GM15510 (cell line): Measurements from ENCODE around the gene ATP10D.

ENCODE experiments used
- POLR2A ChIP-seq: IDR thresholded peaks from 3 replicates; pipeline ENCODE4 v1.6.1; 2011; ENCODE audit warnings: borderline replicate concordance; ENCODE audit not compliant: insufficient read length; ENCODE audit errors: extremely low read depth

Gene ATP10D

DNA sequence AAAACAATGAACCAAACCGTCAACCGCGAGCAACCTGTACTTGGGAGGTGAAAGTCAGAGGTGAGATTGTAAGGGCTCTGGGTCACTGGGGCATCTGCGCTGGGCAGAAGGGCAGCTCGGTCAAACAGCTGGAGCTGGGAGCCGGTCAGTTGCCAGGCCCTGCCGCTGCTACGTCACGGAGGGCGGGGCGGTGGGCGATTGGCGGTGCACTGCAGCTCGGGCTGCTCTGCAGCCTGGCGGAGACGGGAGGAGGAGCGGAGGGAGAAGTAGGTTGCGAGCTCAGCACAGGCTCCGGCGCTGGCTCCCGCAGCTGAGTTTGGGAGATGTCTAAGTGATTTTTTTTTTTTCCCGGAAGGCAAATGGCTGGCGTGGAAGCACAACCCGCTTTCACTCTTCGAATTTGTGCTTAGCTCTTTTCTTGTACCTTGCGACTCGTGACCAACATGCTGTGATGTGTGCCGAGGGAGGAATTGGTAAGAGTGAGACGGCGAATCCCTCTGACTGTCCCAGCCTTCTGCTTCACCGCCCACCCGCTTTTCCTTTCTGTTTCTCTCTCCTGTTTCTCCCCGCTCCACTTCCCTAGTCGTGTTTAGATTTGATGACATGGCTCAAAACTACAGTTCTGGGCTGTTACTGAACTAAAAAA lies at the start of gene ATP10D:
Gene ATP10D, plus strand, starts transcription at position 229 of the 646 bp plus-strand sequence. CDS start 27,266 bp downstream, outside the sequence.
- peak; percentile 89 for TF ChIP-seq POLR2A

GRCh38 chr4:47442980-47443379 lies 42.1 kb upstream of the ATP10D start:
- TF ChIP-seq POLR2A: no peak

GRCh38 chr4:47444031-47444430 lies 41.0 kb upstream of the ATP10D start:
- TF ChIP-seq POLR2A: no peak

DNA sequence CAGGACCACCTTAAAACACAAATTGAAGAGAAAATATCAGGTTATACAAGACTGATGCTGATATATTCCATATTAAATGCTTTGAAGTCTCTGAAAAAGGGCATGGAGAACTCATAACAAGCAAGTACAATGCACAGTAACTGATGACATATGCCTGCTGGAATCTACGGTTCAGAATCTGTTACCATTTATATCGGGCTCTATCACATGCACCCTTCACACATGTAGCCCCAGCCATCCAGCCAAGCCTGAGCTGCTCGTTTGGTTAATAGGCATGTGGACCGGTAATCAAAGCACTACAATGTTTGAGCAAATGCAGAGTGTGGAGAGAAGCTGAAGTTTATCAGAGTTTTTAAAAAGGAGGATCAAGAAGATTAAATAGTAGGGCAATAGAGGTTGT lies 33.4 kb upstream of the ATP10D start:
- TF ChIP-seq POLR2A: no peak

GRCh38 chr4:47462799-47463234 lies 22.3 kb upstream of the ATP10D start:
- no peak for TF ChIP-seq POLR2A

DNA sequence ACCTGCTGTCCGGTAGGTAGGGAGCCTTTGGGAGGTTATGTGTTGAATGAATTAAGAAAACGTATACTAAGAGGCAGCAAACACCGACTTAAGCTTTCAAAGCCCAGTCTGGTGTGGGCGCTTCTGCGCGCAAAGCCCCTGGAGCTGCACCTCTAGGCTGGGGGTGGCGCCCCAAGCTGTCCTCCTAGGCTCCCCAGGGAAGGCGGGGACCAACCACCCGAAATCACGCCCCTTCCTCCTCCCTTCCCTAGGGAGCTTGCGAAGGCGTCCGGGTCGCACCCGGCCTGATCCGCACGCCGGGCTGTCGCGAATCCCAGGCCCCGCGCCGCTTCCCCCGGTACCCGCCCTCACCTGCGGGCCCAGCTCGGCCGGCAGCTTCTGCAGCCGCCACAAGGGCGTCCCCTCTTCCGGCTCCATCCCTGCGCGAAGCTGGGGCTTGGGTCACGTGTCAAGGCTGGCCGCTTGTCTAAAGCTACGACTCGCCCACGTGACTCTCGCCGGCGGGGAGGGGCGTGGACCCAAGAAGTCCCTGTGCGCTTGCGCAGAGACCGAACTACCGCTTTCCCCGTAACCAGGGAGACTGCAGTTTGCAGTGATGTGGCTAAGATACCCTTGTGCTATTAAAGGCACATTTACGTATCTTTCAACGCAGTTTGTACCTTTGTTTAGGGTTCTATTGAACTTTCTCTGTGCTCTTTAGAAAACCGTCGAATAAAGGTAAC lies 21.7 kb upstream of the ATP10D start, which contains the start of gene COMMD8:
Gene COMMD8, minus strand, starts transcription at position 468 of the 722 bp plus-strand sequence. Its CDS starts 51 bp downstream, at position 417.
- peak; percentile 89 for TF ChIP-seq POLR2A

GRCh38 chr4:47465004-47465403 lies 20.1 kb upstream of the ATP10D start:
- no peak for TF ChIP-seq POLR2A

DNA sequence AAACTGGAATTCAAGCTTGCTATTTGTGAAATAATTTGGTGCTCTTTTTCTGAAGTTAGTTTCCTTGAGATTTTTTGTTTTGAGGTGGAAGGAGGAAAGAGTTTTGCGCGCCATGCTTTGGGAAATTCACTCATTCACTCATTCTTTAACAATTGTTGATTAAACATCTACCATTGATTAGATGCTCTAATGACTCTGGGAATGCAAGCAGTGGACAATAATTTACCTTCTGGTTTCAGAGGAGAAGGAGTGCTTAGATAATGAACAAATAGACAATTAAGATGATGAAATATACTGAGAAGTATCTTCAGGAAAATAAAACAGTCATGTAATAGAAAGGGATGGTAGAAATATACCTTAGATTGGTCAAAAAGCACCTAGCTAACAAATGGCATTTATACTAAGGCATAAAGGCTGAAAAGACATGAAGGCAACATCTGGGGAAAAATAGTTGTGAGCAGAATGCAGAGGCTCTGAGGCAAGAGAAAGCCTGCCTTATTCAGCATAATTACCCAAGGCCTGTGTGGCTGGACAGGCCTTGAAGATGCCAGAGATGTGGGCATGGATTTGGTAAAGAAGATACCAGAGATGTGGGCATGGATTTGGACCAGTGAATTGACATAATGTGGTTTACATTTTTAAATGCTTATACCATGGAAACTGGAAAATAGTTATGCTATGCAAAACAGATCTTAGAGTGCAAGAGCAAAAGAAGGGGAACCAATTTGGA lies 18.9 kb upstream of the ATP10D start:
- TF ChIP-seq POLR2A: no peak

- no peak for TF ChIP-seq POLR2A
These were observed 16.2 kb upstream of the ATP10D start for GRCh38 chr4:47468706-47469365.

GRCh38 chr4:47469951-47470350 lies 15.1 kb upstream of the ATP10D start:
- TF ChIP-seq POLR2A: no peak

DNA sequence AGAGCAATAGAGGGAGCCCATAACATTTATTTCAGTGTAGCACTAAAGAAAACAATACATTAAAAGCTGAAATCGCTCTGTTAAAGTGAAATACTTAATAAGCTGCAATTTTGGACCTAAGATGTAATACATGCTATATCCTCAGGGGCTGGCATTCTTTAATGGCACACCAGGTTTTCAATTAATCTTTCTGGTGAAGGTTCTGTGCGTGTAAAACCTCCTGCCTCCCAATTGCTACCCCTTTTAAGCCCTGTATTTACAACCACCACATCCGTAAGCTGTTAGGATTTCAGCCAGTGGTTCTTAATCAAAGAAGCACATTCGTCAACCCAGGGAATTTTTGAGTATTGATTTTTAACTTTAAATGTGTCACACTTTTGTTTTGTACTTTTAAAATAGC lies 14.0 kb upstream of the ATP10D start:
- no peak for TF ChIP-seq POLR2A

- no peak for TF ChIP-seq POLR2A
These were observed 13.5 kb upstream of the ATP10D start for GRCh38 chr4:47471591-47471990.

DNA sequence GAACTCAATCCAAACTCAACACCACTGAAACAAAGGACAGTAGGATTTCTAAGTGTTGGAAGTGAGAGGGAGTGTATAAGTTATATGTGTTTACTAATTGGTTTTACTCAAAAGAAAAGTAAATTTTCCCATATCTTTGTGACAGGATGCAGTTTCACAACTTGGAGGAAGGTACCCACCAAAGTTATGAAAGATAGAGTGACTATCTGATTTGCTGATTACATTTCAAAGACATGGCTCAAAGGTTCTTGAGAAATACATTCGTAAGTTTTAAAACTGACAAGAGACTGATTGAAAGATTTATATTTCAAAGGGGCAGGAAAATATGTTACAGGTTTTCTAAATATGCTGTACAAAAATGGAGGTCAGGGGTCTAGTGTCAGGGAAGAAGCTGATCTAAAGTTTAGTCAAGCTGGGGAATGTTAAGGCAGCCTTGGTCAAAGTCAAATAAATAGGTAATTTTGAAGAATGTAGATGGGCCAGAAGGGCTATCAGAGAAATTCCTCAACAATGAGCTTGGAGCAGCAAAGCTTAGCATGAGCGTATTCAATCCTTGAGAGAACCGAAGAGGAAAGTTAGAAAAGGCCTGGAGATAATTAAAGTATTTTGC lies 11.8 kb upstream of the ATP10D start:
- no peak for TF ChIP-seq POLR2A

GRCh38 chr4:47474799-47475198 lies 10.3 kb upstream of the ATP10D start:
- TF ChIP-seq POLR2A: no peak
